Suprapubic skin (tissue), 4 donors: ENCODE data around the gene PDE7B.

Experiments
- POLR2A ChIP-seq, 2 donors: fragments of 450-650 bp; IDR thresholded peaks; one replicate each; pipeline ENCODE4 v1.6.1; 2017; ENCODE audit warnings: antibody characterized with exemption in 2 of 2, mild to moderate bottlenecking in 2 of 2, moderate library complexity in 2 of 2
- POLR2AphosphoS5 ChIP-seq, 3 donors: sonication (generic); formaldehyde crosslinking; IDR thresholded peaks; one replicate each; pipeline ENCODE4 v1.6.1; 2017; ENCODE audit warnings: antibody characterized with exemption in 3 of 3
- TF ChIP-seq, protein P1 (sequence below), 2 donors: fragments of 200-600 bp in 1 of 2; fragments of 450-650 bp in 1 of 2; sonication (generic) in 1 of 2; IDR thresholded peaks; one replicate each; pipeline ENCODE4 v1.5.1; 2016 to 2019; ENCODE audit warnings: antibody characterized with exemption in 2 of 2, mild to moderate bottlenecking in 1 of 2, moderate library complexity in 1 of 2

DNA sequence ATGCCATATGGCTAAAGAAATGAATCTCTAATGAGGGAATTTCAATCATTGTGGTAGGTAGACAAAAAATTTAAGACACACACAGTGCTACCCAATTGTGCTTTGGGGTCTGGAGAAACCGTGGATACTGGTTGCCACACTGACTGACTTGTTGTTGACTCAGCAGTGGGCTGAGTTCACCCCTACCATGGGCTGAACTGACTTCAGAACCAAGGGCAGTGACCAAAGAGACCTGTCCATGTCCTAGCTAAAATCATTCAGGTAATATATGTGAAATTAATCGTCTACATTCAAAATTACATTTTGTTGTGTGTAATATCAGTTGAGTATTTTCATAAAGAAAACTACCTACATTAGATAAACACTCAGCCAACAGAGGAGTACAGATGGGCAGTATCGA lies 131.6 kb downstream of the PDE7B start:
- TF ChIP-seq, protein P1, sequence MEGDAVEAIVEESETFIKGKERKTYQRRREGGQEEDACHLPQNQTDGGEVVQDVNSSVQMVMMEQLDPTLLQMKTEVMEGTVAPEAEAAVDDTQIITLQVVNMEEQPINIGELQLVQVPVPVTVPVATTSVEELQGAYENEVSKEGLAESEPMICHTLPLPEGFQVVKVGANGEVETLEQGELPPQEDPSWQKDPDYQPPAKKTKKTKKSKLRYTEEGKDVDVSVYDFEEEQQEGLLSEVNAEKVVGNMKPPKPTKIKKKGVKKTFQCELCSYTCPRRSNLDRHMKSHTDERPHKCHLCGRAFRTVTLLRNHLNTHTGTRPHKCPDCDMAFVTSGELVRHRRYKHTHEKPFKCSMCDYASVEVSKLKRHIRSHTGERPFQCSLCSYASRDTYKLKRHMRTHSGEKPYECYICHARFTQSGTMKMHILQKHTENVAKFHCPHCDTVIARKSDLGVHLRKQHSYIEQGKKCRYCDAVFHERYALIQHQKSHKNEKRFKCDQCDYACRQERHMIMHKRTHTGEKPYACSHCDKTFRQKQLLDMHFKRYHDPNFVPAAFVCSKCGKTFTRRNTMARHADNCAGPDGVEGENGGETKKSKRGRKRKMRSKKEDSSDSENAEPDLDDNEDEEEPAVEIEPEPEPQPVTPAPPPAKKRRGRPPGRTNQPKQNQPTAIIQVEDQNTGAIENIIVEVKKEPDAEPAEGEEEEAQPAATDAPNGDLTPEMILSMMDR (IDR thresholded peaks at IDR 0.05) = no peak
- TF ChIP-seq POLR2AphosphoS5 (IDR thresholded peaks at IDR 0.05) = no peak
- no peak for TF ChIP-seq POLR2A (IDR thresholded peaks at IDR 0.05)
